ENCODE results near the gene SOCS7.

Gene SOCS7

DNA sequence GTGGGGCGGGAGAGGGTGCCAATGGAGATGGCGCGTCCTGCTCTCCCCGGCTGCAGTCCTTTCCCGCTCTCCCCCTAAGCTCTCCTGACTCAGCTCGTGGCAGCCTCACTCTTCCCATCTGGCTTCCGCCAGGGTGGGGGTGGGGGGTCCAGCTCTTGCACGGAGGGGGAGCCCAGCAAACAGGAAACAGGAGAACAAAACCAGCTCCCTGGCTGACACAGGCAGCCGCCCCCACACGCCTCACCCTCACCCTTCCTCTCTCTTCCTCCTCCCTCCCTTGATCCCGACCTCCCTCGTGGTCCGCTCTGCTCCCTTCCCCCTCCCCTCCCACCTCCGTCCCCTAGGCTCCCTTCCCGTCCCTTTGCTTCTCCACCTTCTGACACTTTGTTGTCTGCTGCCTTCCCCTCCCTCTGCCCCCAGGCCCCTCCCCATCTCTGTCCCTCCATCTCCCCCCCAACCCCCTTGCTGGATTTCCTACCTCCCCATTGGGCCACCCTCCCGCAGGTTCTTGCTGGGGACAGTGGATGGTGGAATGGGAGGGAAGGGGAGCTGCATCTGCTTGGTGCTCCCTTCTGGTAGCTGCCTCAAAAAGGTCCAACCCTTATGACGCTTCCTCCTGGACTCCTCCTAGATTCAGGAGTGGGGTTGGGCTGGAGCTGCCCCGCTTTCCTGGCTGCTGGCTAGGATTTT is 100.3 kb downstream of the SOCS7 start:
- TF ChIP-seq, protein P1, sequence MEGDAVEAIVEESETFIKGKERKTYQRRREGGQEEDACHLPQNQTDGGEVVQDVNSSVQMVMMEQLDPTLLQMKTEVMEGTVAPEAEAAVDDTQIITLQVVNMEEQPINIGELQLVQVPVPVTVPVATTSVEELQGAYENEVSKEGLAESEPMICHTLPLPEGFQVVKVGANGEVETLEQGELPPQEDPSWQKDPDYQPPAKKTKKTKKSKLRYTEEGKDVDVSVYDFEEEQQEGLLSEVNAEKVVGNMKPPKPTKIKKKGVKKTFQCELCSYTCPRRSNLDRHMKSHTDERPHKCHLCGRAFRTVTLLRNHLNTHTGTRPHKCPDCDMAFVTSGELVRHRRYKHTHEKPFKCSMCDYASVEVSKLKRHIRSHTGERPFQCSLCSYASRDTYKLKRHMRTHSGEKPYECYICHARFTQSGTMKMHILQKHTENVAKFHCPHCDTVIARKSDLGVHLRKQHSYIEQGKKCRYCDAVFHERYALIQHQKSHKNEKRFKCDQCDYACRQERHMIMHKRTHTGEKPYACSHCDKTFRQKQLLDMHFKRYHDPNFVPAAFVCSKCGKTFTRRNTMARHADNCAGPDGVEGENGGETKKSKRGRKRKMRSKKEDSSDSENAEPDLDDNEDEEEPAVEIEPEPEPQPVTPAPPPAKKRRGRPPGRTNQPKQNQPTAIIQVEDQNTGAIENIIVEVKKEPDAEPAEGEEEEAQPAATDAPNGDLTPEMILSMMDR (conservative IDR thresholded peaks at IDR 0.05), result no peak
- H3K27ac ChIP-seq, result no peak overlapping the region

DNA sequence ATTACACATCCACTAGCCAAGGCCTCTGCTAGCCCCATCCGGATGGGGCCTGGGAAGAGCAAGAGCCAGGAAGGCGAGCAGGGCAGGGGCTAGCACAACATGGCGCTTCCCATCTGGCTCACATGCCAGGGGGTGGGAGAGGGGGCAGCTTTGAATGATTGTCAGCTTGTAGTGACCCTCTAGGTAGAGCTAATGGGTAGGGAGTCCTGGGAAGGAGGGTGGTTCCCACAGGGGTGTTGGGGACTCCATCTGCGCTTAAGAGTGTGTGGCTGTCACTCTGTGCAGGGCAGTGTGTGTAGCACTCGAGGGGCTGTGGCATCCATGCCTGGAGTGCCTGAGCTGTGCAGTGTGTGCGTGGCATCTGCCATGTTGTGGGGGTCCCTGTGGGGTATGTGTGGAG is 101.1 kb downstream of the SOCS7 start:
- TF ChIP-seq, protein P1 (conservative IDR thresholded peaks at IDR 0.05), result no peak
- no peak overlapping the region for H3K27ac ChIP-seq

DNA sequence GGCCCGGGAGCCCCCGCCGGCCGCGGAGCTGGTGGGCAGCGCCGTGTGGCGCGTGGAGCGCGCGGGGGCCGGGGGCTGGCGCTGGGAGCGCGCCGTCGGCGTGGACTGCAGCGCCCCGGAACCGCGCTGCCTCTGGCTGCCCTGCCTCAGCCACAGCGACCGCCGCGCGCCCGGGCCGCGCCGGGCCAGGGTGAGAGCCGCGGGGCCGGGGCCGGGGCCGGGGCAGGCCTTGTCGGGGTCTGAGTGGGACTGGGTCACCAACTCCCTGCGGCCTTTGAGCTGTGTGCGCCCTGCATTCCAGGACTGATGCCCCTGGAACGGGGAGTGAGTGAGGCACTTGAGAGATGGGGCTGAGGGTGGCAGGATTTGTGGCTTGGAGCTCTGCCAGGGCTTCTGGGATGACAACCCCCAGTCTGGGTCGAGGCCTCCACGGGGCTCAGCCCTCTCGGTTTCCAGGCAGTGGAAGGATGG is 102.3 kb downstream of the SOCS7 start:
- peak overlapping the region; percentile 5; the same call in 1 of the 2 replicates for H3K27ac ChIP-seq
- TF ChIP-seq, protein P1 (conservative IDR thresholded peaks at IDR 0.05), result no peak

DNA sequence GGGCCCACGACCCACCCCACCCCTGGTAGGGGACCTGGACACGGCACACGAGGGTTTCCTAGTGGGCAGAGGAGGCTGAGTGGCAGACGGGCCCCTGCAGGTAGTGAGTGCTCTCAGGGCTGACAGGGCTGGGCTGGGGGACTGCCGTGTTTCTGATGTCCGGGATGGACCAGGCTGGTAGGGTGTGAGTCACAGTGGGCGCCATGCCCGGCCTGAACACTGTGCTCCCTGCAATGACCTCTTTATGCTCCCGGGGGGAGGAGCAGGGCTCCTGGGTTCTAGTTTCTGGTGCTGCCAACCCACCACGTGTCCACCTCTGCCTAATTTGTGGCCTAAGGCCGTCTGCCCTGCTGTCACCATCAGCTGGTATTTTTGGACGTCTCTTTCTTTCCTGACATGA is 102.9 kb downstream of the SOCS7 start:
- TF ChIP-seq, protein P1 (conservative IDR thresholded peaks at IDR 0.05), result no peak

More for the DNA sequence above, 102.9 kb downstream of the SOCS7 start:
- no peak overlapping the region; the same call in 1 of the 2 replicates for H3K27ac ChIP-seq
